Neural cell (in vitro differentiated cells): ENCODE data around the gene OR1F1. TPM values are rescaled to one million over a fixed set of nuclear protein-coding genes. Genes with fewer than 3 reads are reported as not detected.

ENCODE experiments used
- H2AFZ ChIP-seq: fragments of 200-600, 300-800 bp; sonication (generic), shearing (Covaris generic); 2 replicates; pipeline ENCODE4 v1.6.0; 2014; ENCODE audit warnings: low read depth, mild to moderate bottlenecking, antibody characterized with exemption, low read length, moderate library complexity
- H3F3A ChIP-seq: fragments of 200-600 bp; shearing (Covaris generic); 2 replicates; pipeline ENCODE4 v1.6.1; 2016; ENCODE audit warnings: mild to moderate bottlenecking, moderate library complexity, mixed read lengths, antibody characterized with exemption, low read length; ENCODE audit not compliant: insufficient read depth, poor library complexity, severe bottlenecking
- H3K27ac ChIP-seq: fragments of 200-600, 300-800 bp; sonication (generic), shearing (Covaris generic); 2 replicates; pipeline ENCODE4 v1.5.1; 2014; ENCODE audit warnings: mild to moderate bottlenecking, low read length, moderate library complexity
- H3K27me3 ChIP-seq: fragments of 300-800, 200-600 bp; sonication (generic), shearing (Covaris generic); 2 replicates; pipeline ENCODE4 v1.6.0; 2014; ENCODE audit warnings: mild to moderate bottlenecking, low read depth, low read length, moderate library complexity; ENCODE audit not compliant: insufficient read depth
- H3K36me3 ChIP-seq: fragments of 300-800, 200-600 bp; sonication (generic), shearing (Covaris generic); 2 replicates; pipeline ENCODE4 v1.5.1; 2014; ENCODE audit warnings: mild to moderate bottlenecking, antibody characterized with exemption, low read length, moderate library complexity; ENCODE audit not compliant: insufficient read depth
- H3K4me2 ChIP-seq: fragments of 300-800, 200-600 bp; sonication (generic), shearing (Covaris generic); 2 replicates; pipeline ENCODE4 v1.6.0; 2014; ENCODE audit warnings: mild to moderate bottlenecking, low read length
- H3K4me3 ChIP-seq: fragments of 300-800, 200-600 bp; sonication (generic), shearing (Covaris generic); 2 replicates; pipeline ENCODE4 v1.5.1; 2014; ENCODE audit warnings: mild to moderate bottlenecking, low read length, moderate library complexity
- H3K79me2 ChIP-seq: fragments of 200-600 bp; shearing (Covaris generic); replicated peaks from 2 replicates; pipeline ENCODE4 v1.6.0; 2014; ENCODE audit warnings: mild to moderate bottlenecking, low read length, moderate library complexity; ENCODE audit not compliant: insufficient read depth
- H3K9ac ChIP-seq: fragments of 300-800, 200-600 bp; sonication (generic), shearing (Covaris generic); 2 replicates; pipeline ENCODE4 v1.6.1; 2016; ENCODE audit warnings: mild to moderate bottlenecking, low read length, mixed read lengths
- H3K9me2 ChIP-seq: fragments of 200-600 bp; shearing (Covaris generic); 2 replicates; pipeline ENCODE4 v1.6.1; 2016; ENCODE audit warnings: mild to moderate bottlenecking, low read length, mixed read lengths; ENCODE audit not compliant: insufficient read depth
- H3K9me3 ChIP-seq: fragments of 200-600, 300-800 bp; sonication (generic), shearing (Covaris generic); 2 replicates; pipeline ENCODE4 v1.6.1; 2016; ENCODE audit warnings: mild to moderate bottlenecking, mixed run types, low read length, moderate library complexity, mixed read lengths
- H4K20me1 ChIP-seq: fragments of 200-600 bp; shearing (Covaris generic); 2 replicates; pipeline ENCODE4 v1.6.1; 2016; ENCODE audit warnings: mild to moderate bottlenecking, mixed run types; ENCODE audit not compliant: insufficient read depth
- EP300 ChIP-seq: fragments of 450-650 bp; conservative IDR thresholded peaks from 2 replicates; pipeline ENCODE4 v1.6.1; 2014; ENCODE audit warnings: antibody characterized with exemption, mild to moderate bottlenecking, moderate library complexity; ENCODE audit not compliant: poor library complexity, severe bottlenecking
- EZH2 ChIP-seq: fragments of 200-600, 300-800 bp; shearing (Covaris generic), sonication (generic); IDR thresholded peaks from 2 replicates; pipeline ENCODE4 v1.6.1; 2014; ENCODE audit warnings: antibody characterized with exemption, low read length, borderline replicate concordance, mild to moderate bottlenecking; ENCODE audit not compliant: insufficient read depth, poor library complexity, severe bottlenecking
- MXI1 ChIP-seq: fragments of 450-650 bp; conservative IDR thresholded peaks from 2 replicates; pipeline ENCODE4 v1.6.1; 2014; ENCODE audit warnings: antibody characterized with exemption, mild to moderate bottlenecking; ENCODE audit not compliant: poor library complexity, severe bottlenecking
- POLR2AphosphoS5 ChIP-seq: IDR thresholded peaks from 2 replicates; pipeline ENCODE4 v1.6.1; 2012
- RAD21 ChIP-seq: fragments of 450-650 bp; conservative IDR thresholded peaks from 2 replicates; pipeline ENCODE4 v1.6.1; 2014; ENCODE audit warnings: antibody characterized with exemption, mild to moderate bottlenecking, moderate library complexity
- SMC3 ChIP-seq: fragments of 450-650 bp; conservative IDR thresholded peaks from 2 replicates; pipeline ENCODE4 v1.6.1; 2014; ENCODE audit warnings: antibody characterized with exemption, mild to moderate bottlenecking, moderate library complexity; ENCODE audit not compliant: poor library complexity
- TAF1 ChIP-seq: IDR thresholded peaks from 2 replicates; pipeline ENCODE4 v1.6.1; 2012; ENCODE audit warnings: low read depth
- polyA plus RNA-seq: library from polyadenylated mRNA; depleted of rRNA; stranded (reverse); fragments of >200 nt; gene quantifications from 2 replicates; pipeline ENCODE4 v1.2.3, GENCODE V29; 2014
- TF ChIP-seq, protein P1 (sequence below): IDR thresholded peaks from 2 replicates; pipeline ENCODE4 v1.6.1; 2012; ENCODE audit warnings: borderline replicate concordance
- TF ChIP-seq, protein P2 (sequence below): fragments of 450-650 bp; IDR thresholded peaks from 2 replicates; pipeline ENCODE4 v1.5.1; 2014; ENCODE audit warnings: antibody characterized with exemption, mild to moderate bottlenecking, moderate library complexity; ENCODE audit not compliant: poor library complexity, severe bottlenecking

OR1F1 gene
- polyA plus RNA-seq, 1 donor from 2014 or later = 2.5 TPM

DNA sequence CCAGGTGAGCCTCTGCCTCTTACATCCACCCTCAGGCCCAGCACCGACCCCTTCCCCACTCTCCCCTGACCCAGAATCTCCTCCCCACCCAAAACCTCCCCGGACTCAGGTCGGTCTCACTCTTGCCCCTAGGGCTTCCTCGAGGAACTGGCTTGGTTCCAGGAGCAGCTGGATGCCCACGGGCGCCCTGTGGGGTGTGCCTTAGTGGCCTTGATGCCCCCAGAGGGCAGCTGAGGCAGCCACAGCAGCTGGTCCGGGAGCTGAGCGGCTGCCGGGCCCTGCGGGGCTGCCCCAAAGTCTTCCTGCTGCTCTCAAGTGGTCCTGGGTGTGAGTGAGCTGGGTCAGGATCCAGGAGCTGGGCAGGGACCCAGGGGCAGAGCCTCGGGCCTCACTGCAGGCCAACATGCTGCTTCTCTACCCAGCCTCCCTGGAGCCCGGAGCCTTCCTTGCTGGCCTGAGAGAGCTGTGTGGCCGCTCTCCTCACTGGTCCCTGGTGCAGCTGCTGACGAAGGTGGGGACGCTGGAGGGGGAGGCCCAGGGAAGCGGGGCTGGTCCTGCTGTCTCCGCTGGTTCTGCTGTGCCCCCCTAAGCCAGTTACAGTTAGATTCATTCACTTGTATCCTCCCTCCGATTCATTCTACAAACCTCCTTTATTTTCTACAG, 43.6 kb upstream of the OR1F1 start:
- Histone ChIP-seq H3K9me3 (no peaks in the 10 kb centered on the region), H3K4me3 (no peak overlapping the region), H3F3A (no peaks in the 10 kb centered on the region), H3K27ac (no peak overlapping the region), H3K9ac (no peak overlapping the region), H3K4me2 (no peak overlapping the region), H3K9me2 (no peaks in the 10 kb centered on the region), H3K79me2 (no peaks in the 10 kb centered on the region), H3K36me3 (no peaks in the 10 kb centered on the region), H3K27me3 (no peaks in the 10 kb centered on the region), H4K20me1 (no peaks in the 10 kb centered on the region), H2AFZ (no peak overlapping the region)
- TF ChIP-seq TAF1 (no peak), EZH2 (no peak), EP300 (no peak), RAD21 (no peak), SMC3 (no peak), MXI1 (no peak), POLR2AphosphoS5 (no peak)
- TF ChIP-seq, protein P1, sequence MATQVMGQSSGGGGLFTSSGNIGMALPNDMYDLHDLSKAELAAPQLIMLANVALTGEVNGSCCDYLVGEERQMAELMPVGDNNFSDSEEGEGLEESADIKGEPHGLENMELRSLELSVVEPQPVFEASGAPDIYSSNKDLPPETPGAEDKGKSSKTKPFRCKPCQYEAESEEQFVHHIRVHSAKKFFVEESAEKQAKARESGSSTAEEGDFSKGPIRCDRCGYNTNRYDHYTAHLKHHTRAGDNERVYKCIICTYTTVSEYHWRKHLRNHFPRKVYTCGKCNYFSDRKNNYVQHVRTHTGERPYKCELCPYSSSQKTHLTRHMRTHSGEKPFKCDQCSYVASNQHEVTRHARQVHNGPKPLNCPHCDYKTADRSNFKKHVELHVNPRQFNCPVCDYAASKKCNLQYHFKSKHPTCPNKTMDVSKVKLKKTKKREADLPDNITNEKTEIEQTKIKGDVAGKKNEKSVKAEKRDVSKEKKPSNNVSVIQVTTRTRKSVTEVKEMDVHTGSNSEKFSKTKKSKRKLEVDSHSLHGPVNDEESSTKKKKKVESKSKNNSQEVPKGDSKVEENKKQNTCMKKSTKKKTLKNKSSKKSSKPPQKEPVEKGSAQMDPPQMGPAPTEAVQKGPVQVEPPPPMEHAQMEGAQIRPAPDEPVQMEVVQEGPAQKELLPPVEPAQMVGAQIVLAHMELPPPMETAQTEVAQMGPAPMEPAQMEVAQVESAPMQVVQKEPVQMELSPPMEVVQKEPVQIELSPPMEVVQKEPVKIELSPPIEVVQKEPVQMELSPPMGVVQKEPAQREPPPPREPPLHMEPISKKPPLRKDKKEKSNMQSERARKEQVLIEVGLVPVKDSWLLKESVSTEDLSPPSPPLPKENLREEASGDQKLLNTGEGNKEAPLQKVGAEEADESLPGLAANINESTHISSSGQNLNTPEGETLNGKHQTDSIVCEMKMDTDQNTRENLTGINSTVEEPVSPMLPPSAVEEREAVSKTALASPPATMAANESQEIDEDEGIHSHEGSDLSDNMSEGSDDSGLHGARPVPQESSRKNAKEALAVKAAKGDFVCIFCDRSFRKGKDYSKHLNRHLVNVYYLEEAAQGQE = no peak
- TF ChIP-seq, protein P2, sequence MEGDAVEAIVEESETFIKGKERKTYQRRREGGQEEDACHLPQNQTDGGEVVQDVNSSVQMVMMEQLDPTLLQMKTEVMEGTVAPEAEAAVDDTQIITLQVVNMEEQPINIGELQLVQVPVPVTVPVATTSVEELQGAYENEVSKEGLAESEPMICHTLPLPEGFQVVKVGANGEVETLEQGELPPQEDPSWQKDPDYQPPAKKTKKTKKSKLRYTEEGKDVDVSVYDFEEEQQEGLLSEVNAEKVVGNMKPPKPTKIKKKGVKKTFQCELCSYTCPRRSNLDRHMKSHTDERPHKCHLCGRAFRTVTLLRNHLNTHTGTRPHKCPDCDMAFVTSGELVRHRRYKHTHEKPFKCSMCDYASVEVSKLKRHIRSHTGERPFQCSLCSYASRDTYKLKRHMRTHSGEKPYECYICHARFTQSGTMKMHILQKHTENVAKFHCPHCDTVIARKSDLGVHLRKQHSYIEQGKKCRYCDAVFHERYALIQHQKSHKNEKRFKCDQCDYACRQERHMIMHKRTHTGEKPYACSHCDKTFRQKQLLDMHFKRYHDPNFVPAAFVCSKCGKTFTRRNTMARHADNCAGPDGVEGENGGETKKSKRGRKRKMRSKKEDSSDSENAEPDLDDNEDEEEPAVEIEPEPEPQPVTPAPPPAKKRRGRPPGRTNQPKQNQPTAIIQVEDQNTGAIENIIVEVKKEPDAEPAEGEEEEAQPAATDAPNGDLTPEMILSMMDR = no peak

DNA sequence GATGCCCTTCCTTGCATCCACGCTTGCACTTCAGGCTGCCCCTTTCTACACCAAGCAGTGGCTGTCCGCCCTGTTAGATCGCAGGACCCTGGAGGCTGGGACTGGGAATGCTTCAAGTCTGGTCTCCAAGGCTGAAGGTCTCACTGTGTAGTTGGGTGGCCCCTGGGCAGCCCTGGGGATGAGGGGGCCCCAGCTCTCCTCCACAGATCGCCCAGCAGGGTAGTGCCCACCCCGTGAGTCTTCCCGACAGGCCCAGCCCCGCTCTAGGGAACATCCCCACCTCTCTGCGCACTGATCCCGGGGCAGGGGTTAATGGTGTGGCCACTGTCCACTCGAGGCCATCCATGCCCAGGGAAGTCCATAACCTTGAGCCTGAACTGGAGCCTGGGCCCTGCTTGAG, 42.9 kb upstream of the OR1F1 start:
- H4K20me1 ChIP-seq = no peaks in the 10 kb centered on the region
- H3K36me3 ChIP-seq = no peaks in the 10 kb centered on the region
- H2AFZ ChIP-seq = no peak overlapping the region
- H3K27me3 ChIP-seq = no peaks in the 10 kb centered on the region
- H3K9me2 ChIP-seq = no peaks in the 10 kb centered on the region
- no peaks in the 10 kb centered on the region for H3F3A ChIP-seq
- no peaks in the 10 kb centered on the region for H3K9me3 ChIP-seq
- TF ChIP-seq EZH2 = no peak
- TF ChIP-seq, protein P1 = no peak
- TF ChIP-seq SMC3 = no peak
- no peak for TF ChIP-seq POLR2AphosphoS5
- TF ChIP-seq, protein P2 = no peak
- TF ChIP-seq MXI1 = no peak
- TF ChIP-seq TAF1 = no peak
- TF ChIP-seq EP300 = no peak
- no peak for TF ChIP-seq RAD21
- H3K9ac ChIP-seq = no peak overlapping the region
- no peak overlapping the region for H3K27ac ChIP-seq
- no peaks in the 10 kb centered on the region for H3K79me2 ChIP-seq
- no peak overlapping the region for H3K4me2 ChIP-seq
- no peak overlapping the region for H3K4me3 ChIP-seq
